Activated naive CD8-positive, alpha-beta T cell treated with anti-CD3 and anti-CD28 coated beads for 36 hours (primary cell): ENCODE measurements around the gene PXMP2. TPM values are rescaled to one million over a fixed set of nuclear protein-coding genes. Genes with fewer than 3 reads are reported as not detected.

Source experiments
- DNase-seq: peaks from one replicate; pipeline ENCODE4 v3.0.0; 2021
- H3K27ac Mint-ChIP-seq: one replicate; pipeline ENCODE4 v1.8.0; 2022; ENCODE audit warnings: mild to moderate bottlenecking, moderate library complexity, mixed read lengths
- H3K27me3 Mint-ChIP-seq: one replicate; pipeline ENCODE4 v1.8.0; 2022; ENCODE audit warnings: mild to moderate bottlenecking, mixed read lengths
- H3K36me3 Mint-ChIP-seq: one replicate; pipeline ENCODE4 v1.8.0; 2021; ENCODE audit warnings: mild to moderate bottlenecking, mixed read lengths
- H3K4me1 Mint-ChIP-seq: one replicate; pipeline ENCODE4 v1.8.0; 2021; ENCODE audit warnings: mixed read lengths
- H3K4me3 Mint-ChIP-seq: one replicate; pipeline ENCODE4 v1.8.0; 2022; ENCODE audit warnings: mild to moderate bottlenecking, moderate library complexity, mixed read lengths
- H3K9me3 Mint-ChIP-seq: one replicate; pipeline ENCODE4 v1.8.0; 2022; ENCODE audit warnings: mixed read lengths
- total RNA-seq, 2 experiments: library from RNA; stranded (reverse); gene quantifications; one replicate each; pipeline ENCODE4 v1.2.3, GENCODE V29; 2021

The PXMP2 gene
- total RNA-seq, 2 experiments from 2014 or later, result 18.3 to 19.0 TPM

DNA sequence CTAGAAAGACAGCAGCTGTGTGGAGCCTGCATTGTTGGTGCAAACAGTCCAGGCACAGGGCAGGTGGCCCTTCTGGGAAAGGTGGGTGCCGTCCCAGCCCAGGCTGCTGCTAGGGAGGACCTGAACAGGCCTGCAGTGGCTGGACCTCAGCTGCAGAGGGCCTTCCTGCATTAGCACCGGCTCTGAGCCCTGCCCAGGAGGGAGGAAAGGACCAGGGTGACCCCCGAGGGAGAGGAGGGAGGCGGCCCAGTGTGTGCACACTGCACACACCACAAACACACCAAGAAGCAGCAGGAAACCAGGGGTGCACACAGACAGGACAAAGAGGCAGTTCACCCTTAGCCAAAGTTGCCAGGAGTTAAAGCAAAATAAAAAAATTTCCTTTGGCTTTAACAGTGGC lies 15.3 kb downstream of the PXMP2 start:
- H3K9me3 Mint-ChIP-seq, result peaks cover 4% of the 10 kb centered on the region
- no peaks in the 10 kb centered on the region for H3K27me3 Mint-ChIP-seq
- no peak overlapping the region for H3K4me3 Mint-ChIP-seq
- peaks cover 43% of the 10 kb centered on the region for H3K36me3 Mint-ChIP-seq
- DNase-seq, result no peak
- peaks cover 3% of the 10 kb centered on the region for H3K4me1 Mint-ChIP-seq
- no peak overlapping the region for H3K27ac Mint-ChIP-seq

DNA sequence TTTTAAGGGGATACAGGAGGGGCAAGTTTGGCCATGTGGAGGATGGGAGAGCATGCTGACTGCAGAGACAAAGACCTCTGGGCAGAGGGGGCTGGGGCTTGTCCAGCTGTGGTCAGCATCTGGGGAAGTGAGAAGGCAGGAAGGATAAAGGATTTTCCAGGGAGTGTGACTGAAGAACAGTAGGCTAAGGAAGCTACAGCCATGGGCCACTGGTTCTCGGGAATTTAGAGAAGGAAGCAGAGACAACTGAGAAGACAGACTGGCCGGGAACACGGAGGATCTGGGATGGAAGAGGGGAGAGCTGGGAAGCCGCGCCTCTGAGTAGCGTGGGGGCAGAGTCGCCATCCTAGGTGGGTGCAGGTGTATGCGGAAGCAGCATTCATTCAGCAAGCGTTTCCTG lies 16.3 kb downstream of the PXMP2 start:
- no peak overlapping the region for H3K4me3 Mint-ChIP-seq
- no peak for DNase-seq
- H3K27me3 Mint-ChIP-seq, result no peaks in the 10 kb centered on the region
- H3K9me3 Mint-ChIP-seq, result peaks cover 11% of the 10 kb centered on the region
- H3K4me1 Mint-ChIP-seq, result peaks cover 3% of the 10 kb centered on the region
- peak overlapping the region; percentile 32 for H3K27ac Mint-ChIP-seq
- peaks cover 41% of the 10 kb centered on the region for H3K36me3 Mint-ChIP-seq

DNA sequence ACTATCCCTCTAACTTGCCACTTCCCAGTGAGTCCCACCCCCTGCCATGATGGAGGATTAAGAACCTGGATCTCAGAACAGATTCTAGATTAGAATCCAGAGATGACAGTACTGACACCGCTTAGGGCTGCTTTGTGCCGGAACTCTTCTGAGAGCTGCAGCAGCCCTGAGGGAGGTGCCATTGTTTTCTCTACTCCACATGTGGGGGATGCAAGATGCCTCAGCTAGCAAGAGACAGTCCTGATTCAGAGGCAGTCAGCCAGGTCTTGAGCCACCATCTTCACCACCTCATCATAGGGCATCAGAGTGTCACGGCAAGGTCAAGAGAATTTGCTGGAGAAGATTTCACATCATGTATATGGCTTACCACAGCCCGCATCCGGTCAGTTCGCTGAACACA lies 19.9 kb downstream of the PXMP2 start:
- H3K4me3 Mint-ChIP-seq, result no peak overlapping the region
- no peak for DNase-seq
- peaks cover 35% of the 10 kb centered on the region for H3K36me3 Mint-ChIP-seq
- no peaks in the 10 kb centered on the region for H3K27me3 Mint-ChIP-seq
- peaks cover 8% of the 10 kb centered on the region for H3K4me1 Mint-ChIP-seq
- peak overlapping the region; percentile 9 for H3K27ac Mint-ChIP-seq
- peaks cover 11% of the 10 kb centered on the region for H3K9me3 Mint-ChIP-seq

DNA sequence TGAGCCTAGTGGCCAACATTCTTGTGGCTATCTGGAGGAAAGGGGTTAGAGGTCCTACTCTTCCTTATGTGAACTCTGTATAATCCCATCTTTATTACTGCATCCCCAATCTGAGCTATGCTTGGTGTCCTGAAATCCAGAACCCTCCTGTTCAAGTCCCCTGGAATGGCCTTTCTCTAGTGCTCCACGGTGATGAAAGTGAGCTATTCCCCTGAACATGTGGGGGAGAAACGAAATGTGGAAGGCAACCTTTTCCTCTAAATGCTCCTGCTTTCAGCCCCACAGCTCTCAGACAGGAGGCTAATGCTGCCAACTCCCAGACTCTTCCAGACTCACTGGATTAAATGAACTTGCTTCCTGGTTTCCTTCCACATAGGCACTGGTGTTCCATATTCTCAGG lies 20.8 kb downstream of the PXMP2 start:
- H3K4me1 Mint-ChIP-seq, result peaks cover 11% of the 10 kb centered on the region
- DNase-seq, result no peak
- H3K36me3 Mint-ChIP-seq, result peaks cover 37% of the 10 kb centered on the region
- no peak overlapping the region for H3K4me3 Mint-ChIP-seq
- H3K9me3 Mint-ChIP-seq, result peaks cover 11% of the 10 kb centered on the region
- no peak overlapping the region for H3K27ac Mint-ChIP-seq
- H3K27me3 Mint-ChIP-seq, result no peaks in the 10 kb centered on the region

DNA sequence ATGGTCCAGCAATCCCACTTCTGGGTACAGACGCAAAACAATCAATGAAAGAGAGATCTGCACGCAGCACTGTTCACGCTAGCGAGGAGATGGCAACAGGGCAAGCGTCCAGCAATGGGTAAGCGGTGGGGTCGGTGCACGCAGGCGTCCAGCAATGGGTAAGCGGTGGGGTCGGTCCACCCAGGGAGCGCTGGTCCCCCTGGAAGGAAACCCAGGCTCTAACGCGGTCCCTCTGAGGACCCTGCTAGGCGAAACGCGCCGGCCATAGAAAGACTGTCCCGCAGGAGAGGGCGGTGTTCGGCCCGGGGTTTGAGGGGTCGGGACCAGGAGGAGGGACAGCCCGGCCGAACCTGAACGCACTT lies 22.6 kb downstream of the PXMP2 start:
- Mint-ChIP-seq H3K4me3 (peak overlapping the region; percentile 81), H3K36me3 (peaks cover 32% of the 10 kb centered on the region), H3K27me3 (no peaks in the 10 kb centered on the region), H3K4me1 (peaks cover 17% of the 10 kb centered on the region), H3K27ac (peak overlapping the region; percentile 80), H3K9me3 (peaks cover 11% of the 10 kb centered on the region)
- no peak for DNase-seq

DNA sequence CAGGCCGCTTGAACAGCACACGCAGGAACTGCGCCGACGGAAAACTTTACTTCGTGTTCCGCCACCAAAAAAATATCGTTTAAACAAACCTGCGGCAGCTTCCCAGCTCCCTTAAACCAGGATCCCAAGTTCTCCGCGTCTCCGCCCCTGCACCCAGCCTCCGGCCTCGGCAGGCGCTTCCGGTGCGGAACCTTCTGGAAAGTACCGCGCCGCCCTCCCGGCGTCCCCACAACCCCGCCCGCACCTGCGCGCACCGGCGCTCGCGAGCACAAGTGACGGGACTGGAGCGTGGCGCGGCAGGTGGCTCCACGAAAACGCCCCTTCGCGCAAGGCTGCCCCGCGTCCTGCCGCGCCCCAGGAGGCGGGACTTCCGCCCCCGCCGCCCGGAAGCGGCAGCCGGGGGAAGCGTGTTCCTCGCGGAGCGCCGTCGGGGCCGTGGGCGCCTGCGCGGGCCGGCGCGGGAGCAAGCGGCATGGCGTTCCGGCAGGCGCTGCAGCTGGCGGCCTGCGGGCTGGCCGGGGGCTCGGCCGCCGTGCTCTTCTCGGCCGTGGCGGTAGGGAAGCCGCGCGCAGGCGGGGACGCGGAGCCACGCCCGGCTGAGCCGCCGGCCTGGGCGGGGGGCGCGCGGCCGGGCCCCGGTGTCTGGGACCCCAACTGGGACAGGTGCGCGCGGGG lies 23.2 kb downstream of the PXMP2 start, which contains the start of gene PGAM5:
Gene PGAM5 (plus strand): TSS at position 438 of the 675 bp plus-strand sequence. CDS start 35 bp downstream, at position 473.
- Mint-ChIP-seq H3K9me3 (peaks cover 10% of the 10 kb centered on the region), H3K27me3 (no peaks in the 10 kb centered on the region), H3K36me3 (peaks cover 32% of the 10 kb centered on the region), H3K4me3 (peak within 1 kb of the TSS; percentile 89), H3K27ac (peak within 1 kb of the TSS; percentile 80), H3K4me1 (peaks cover 17% of the 10 kb centered on the region)
- peak; percentile 94 for DNase-seq

DNA sequence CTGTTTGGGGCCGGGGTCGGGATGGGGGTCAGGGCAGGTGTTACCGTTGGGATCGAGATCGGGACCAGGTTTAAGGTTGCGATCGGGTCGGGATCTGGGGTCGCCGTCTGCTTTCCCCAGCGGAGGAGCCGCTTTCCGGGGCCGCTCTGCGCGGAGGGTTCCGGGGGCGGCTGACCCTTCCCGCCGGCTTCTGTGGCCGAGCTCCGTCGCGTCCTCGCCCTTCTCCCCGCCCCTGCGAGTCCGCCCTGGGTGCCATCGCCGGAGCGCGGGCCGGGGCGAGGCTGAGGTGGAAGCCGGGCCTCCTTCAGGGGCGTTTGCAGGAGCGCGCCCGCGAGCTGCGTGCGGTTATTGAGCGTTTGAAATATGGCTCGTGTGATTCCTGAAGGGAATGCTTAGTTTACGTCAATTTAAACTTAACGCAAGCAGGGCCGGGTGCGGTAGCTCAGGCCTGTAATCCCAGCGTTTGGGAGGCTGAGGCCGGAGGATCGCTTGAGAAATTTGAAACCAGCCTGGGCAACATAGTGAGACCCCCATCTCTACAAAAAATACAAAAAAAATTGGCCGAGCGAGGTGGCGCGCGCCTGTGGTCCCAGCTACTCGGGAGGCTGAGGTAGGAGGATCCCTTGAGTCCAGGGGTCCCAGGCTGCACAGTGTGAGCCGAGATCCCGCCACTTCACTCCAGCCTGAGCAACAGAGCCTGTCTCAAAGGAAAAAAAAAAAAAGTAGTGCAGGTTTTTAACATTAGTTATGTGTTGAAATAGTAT lies 23.9 kb downstream of the PXMP2 start:
- DNase-seq, result peak; percentile 43
- Mint-ChIP-seq H3K4me3 (peak overlapping the region; percentile 89), H3K36me3 (peaks cover 32% of the 10 kb centered on the region), H3K9me3 (peaks cover 10% of the 10 kb centered on the region), H3K4me1 (peaks cover 17% of the 10 kb centered on the region), H3K27me3 (no peaks in the 10 kb centered on the region), H3K27ac (peak overlapping the region; percentile 72)

DNA sequence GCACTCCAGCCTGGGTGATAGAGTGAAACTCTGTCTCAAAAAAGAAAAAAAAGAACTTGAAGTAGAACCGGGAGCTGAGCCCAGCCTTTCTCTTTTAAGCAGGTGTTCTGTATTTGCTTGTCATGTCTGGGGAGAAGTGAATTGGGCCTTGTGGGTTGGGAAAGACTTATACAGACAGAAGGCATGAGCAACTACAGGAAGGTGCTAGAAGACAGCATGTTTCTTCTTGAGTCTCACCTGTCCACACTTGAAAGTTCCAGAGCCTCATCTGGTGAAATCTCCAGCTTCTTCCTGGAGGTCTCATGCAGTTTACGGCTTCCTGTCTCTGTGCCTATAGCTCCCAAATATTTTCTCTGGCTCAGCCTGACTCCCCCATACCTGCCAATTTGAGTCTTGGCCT lies 25.7 kb downstream of the PXMP2 start:
- Mint-ChIP-seq H3K36me3 (peaks cover 27% of the 10 kb centered on the region), H3K4me3 (no peak overlapping the region), H3K27ac (peak overlapping the region; percentile 11), H3K4me1 (peaks cover 17% of the 10 kb centered on the region), H3K27me3 (no peaks in the 10 kb centered on the region), H3K9me3 (peaks cover 4% of the 10 kb centered on the region)
- DNase-seq, result no peak

DNA sequence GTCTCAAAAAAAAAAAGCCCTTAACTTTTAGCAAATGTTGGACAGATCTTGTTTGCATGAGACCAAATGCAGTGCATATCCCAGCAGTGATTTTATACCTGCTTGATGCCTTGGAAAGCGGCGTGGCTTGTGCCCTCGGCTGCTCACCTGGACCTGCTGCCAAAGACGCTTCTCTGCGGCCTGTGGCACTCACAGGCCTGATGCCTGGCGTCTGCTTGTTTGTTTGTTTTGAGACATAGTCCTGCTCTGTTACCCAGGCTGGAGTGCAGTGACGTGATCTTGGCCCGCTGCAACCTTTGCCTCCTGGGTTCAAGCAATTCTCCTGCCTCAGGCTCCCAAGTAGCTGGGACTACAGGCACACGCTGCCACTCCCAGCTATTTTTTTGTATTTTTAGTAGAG lies 28.5 kb downstream of the PXMP2 start:
- Mint-ChIP-seq H3K4me1 (peaks cover 11% of the 10 kb centered on the region), H3K36me3 (peaks cover 25% of the 10 kb centered on the region), H3K4me3 (no peak overlapping the region), H3K27me3 (no peaks in the 10 kb centered on the region), H3K27ac (no peak overlapping the region), H3K9me3 (no peaks in the 10 kb centered on the region)
- DNase-seq, result no peak

DNA sequence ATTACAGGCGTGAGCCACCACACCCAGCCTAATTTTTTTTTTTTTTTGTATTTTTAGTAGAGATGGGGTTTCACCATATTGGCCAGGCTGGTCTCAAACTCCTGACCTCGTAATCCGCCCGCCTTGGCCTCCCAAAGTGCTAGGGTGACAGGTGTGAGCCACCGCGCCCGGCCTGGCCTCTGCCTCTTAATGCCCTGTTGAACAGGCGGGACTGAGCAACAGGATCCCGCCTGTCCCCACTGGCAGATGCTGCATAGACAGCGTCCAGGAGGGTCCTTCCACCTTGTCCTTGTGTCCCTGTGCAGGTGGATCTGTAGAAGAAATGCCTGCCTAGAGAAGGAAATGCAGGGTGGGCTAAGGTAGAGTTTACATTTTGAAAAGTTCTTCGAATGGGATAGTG lies 29.0 kb downstream of the PXMP2 start:
- H3K27me3 Mint-ChIP-seq, result no peaks in the 10 kb centered on the region
- DNase-seq, result no peak
- no peak overlapping the region for H3K27ac Mint-ChIP-seq
- no peak overlapping the region for H3K4me3 Mint-ChIP-seq
- peaks cover 11% of the 10 kb centered on the region for H3K4me1 Mint-ChIP-seq
- H3K36me3 Mint-ChIP-seq, result peaks cover 23% of the 10 kb centered on the region
- no peaks in the 10 kb centered on the region for H3K9me3 Mint-ChIP-seq

DNA sequence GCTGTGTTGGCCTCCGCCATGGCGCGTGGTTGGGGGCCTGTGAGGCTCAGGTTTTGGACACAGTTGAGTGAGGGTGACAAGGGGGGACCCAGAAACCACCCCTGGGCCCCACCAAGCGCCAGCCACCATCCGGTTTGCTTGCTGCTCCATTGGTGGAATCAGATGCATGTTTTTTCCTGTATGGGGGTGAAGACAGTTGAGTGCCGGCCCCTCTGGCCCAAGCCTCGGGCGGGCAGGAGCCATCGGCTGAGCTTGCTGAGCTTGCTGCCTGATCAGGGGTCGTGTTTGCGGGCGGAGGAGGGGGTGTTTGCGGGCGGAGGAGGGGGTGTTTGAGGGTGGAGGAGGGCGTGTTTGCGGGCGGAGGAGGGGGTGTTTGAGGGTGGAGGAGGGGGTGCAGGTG lies 29.6 kb downstream of the PXMP2 start:
- no peaks in the 10 kb centered on the region for H3K9me3 Mint-ChIP-seq

DNA sequence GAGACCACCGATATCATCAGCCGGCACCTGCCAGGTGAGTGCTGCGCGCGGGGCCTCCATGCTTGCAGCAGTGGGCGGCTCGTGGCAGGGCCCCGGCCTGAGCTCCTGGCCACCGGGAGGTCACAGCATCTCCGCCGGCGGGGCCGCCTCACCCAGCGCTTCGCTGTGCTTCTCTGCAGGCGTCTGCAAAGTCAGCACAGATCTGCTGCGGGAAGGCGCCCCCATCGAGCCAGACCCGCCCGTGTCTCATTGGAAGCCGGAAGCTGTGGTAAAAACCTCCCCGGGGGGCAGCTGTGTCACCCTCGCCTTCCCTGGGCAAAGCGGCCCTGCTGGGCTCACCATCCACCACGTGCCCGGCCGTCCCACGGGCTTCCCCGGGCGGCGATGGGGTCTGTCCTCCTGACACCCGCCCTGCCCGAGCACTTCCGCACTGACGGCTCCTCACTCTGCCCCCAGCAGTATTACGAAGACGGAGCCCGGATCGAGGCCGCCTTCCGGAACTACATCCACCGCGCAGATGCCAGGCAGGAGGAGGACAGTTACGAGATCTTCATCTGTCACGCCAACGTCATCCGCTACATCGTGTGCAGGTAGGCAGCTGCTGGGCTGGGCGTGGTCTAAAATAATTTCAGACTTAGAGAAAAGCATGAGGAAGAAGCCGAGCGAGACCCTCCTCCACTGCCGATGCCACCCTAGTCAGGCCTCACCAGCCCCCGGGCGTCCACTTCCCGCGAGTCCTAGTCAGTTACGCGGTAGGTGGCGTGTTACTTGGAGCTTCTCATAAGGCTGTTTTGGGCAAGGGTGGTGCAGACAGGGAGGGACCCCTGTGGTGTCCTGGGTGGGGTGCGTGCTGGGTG lies 30.4 kb downstream of the PXMP2 start:
- H3K36me3 Mint-ChIP-seq, result peaks cover 20% of the 10 kb centered on the region
- no peak overlapping the region for H3K27ac Mint-ChIP-seq
- no peak for DNase-seq
- no peaks in the 10 kb centered on the region for H3K9me3 Mint-ChIP-seq
- no peak overlapping the region for H3K4me3 Mint-ChIP-seq
- H3K4me1 Mint-ChIP-seq, result peaks cover 9% of the 10 kb centered on the region
- H3K27me3 Mint-ChIP-seq, result no peaks in the 10 kb centered on the region

More for the DNA sequence above, 29.6 kb downstream of the PXMP2 start:
- peaks cover 11% of the 10 kb centered on the region for H3K4me1 Mint-ChIP-seq
- DNase-seq, result no peak
- no peaks in the 10 kb centered on the region for H3K27me3 Mint-ChIP-seq
- no peak overlapping the region for H3K4me3 Mint-ChIP-seq
- H3K27ac Mint-ChIP-seq, result no peak overlapping the region
- peaks cover 23% of the 10 kb centered on the region for H3K36me3 Mint-ChIP-seq

DNA sequence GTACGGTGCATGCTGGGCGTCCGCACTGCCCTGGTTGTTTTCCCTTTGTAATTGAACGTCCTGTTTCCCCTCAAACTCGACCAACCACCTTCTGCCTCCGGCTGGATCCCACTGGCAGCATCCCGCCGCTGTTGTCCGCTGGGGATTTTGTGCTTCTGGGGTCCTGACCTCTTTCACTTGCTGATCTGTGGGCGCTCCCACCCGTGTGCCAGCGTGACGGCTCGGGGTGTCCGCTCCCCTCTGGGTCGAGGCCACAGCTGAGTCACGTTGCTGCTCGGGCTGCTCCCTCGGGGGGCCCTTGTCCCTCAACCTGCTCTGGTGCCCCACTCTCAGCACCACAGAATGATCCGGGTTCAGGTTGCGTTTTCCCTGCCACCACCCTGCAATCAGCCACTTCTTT lies 31.3 kb downstream of the PXMP2 start:
- DNase-seq, result no peak
- no peaks in the 10 kb centered on the region for H3K9me3 Mint-ChIP-seq
- H3K4me3 Mint-ChIP-seq, result no peak overlapping the region
- H3K36me3 Mint-ChIP-seq, result peaks cover 23% of the 10 kb centered on the region
- no peak overlapping the region for H3K27ac Mint-ChIP-seq
- H3K4me1 Mint-ChIP-seq, result peaks cover 3% of the 10 kb centered on the region
- no peaks in the 10 kb centered on the region for H3K27me3 Mint-ChIP-seq

DNA sequence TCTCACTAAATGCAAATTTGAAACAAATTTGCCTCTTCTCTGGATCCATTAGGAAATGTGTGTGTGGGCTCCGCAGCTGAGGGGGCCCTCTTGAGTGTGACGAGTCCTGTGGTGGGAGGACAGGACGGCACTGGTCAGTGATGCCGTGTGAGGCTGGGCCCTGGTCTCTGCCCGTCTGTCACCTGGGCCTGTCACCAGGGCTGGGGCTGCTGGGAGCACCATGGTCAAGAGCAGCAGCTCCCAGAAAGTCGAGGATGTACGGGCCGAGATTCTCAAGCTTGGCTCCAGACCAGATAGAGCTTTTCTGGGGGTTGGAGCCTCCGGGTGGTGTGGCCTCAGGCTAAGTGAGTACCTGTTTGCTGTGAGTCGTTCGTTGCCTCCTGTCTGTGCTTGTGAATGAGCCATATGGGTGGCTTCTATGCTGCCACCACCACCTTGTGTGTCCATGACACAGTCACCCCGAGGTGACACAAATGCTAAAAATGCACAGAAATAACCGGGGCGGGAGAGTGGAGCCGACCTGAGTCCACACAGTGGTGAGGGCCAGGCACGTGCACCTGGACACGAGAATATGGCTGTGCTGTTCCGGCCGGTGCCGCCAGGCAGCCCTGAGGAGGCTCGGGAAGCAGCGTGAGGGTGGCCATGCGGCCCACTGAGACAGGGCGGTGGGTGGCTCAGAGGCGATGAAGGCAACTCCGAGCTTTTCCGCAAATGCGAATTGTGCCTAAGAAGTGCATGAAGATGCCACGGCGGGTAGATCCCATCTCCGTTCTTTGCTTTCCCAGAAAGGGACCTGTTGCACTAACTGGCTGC lies 32.0 kb downstream of the PXMP2 start:
- Mint-ChIP-seq H3K27me3 (no peaks in the 10 kb centered on the region), H3K36me3 (peaks cover 26% of the 10 kb centered on the region), H3K9me3 (no peaks in the 10 kb centered on the region), H3K4me3 (no peak overlapping the region), H3K27ac (peak overlapping the region; percentile 62), H3K4me1 (peaks cover 6% of the 10 kb centered on the region)
- no peak for DNase-seq
